ENCODE results near the gene MAP1LC3A.
A peak's percentile ranks its signal among the peaks of the same experiment; 100 is the strongest.

The MAP1LC3A gene

GRCh38 chr20:34530342-34530741, 28.2 kb upstream of the MAP1LC3A start:
- DNase-seq, result no peak

GRCh38 chr20:34531608-34532265, 26.8 kb upstream of the MAP1LC3A start:
- no peak for DNase-seq

- DNase-seq, result no peak
Observed at GRCh38 chr20:34532320-34532719, 26.2 kb upstream of the MAP1LC3A start.

- DNase-seq, result no peak
Observed at GRCh38 chr20:34532756-34533155, 25.8 kb upstream of the MAP1LC3A start.

- DNase-seq, result no peak
Observed at GRCh38 chr20:34534391-34535165, 23.9 kb upstream of the MAP1LC3A start.

GRCh38 chr20:34535301-34535840, 23.1 kb upstream of the MAP1LC3A start:
- no peak for DNase-seq

GRCh38 chr20:34535857-34536256, 22.7 kb upstream of the MAP1LC3A start:
- no peak for DNase-seq

- no peak for DNase-seq
Observed at GRCh38 chr20:34536798-34537394, 21.6 kb upstream of the MAP1LC3A start.

- no peak for DNase-seq
Observed at GRCh38 chr20:34537651-34538050, 20.9 kb upstream of the MAP1LC3A start.

- DNase-seq, result no peak
Observed at GRCh38 chr20:34538671-34539123, 19.8 kb upstream of the MAP1LC3A start.

GRCh38 chr20:34539756-34540155, 18.8 kb upstream of the MAP1LC3A start:
- DNase-seq, result no peak

GRCh38 chr20:34540596-34541263, 17.8 kb upstream of the MAP1LC3A start:
- no peak for DNase-seq

- no peak for DNase-seq
Observed at GRCh38 chr20:34541264-34541901, 17.1 kb upstream of the MAP1LC3A start.

- no peak for DNase-seq
Observed at GRCh38 chr20:34541917-34542316, 16.6 kb upstream of the MAP1LC3A start.

- no peak for DNase-seq
Observed at GRCh38 chr20:34542439-34542838, 16.1 kb upstream of the MAP1LC3A start.

GRCh38 chr20:34543463-34544056, 15.0 kb upstream of the MAP1LC3A start:
- DNase-seq, result no peak

- DNase-seq, result no peak
Observed at GRCh38 chr20:34544109-34544796, 14.3 kb upstream of the MAP1LC3A start.

GRCh38 chr20:34546751-34547181, 11.8 kb upstream of the MAP1LC3A start:
- DNase-seq, result peak; percentile 49

GRCh38 chr20:34547844-34548613, 10.5 kb upstream of the MAP1LC3A start:
- no peak for DNase-seq

GRCh38 chr20:34549291-34549928, 9.1 kb upstream of the MAP1LC3A start:
- DNase-seq, result no peak
